IMR-90 (cell line): Measurements from ENCODE around the gene TSPAN4. TPM values are rescaled to one million over a fixed set of nuclear protein-coding genes. Genes with fewer than 3 reads are reported as not detected.

Experiments
- ATAC-seq: fragments of 200-7000 bp; cut with Tn5 transposase; 2 replicates; pipeline ENCODE4 v1.9.1; 2020; ENCODE audit warnings: low read depth, mild to moderate bottlenecking, moderate library complexity
- BruUV-seq: library from RNA; stranded (reverse); fragments of 400-500 nt; replicated peaks from 2 replicates; lab custom pipeline; 2021; lab: Mats Ljungman, UMichigan
- CTCF ChIA-PET: fragments of 300-600 bp; formaldehyde crosslinking; extraction: SDS; loops from one replicate; lab custom pipeline; 2021; ENCODE audit warnings: antibody characterized with exemption; lab: Yijun Ruan, JAX
- POLR2A ChIA-PET: fragments of 300-600 bp; sonication (Branson Sonifier 250); formaldehyde crosslinking; loops from one replicate; lab custom pipeline; 2022; ENCODE audit warnings: antibody characterized with exemption; ENCODE audit not compliant: unreplicated experiment; lab: Charles Lee
- DNase-seq: peaks from one replicate; pipeline ENCODE4 v3.0.0; 2013
- H2AFZ ChIP-seq: replicated peaks from 2 replicates; pipeline ENCODE3; 2013; ENCODE audit warnings: low read length, mild to moderate bottlenecking; ENCODE audit not compliant: poor library complexity
- H2AK5ac ChIP-seq: 2 replicates; pipeline ENCODE4 v1.6.1; 2013; ENCODE audit warnings: low read depth, low read length, inconsistent platforms
- H2AK9ac ChIP-seq: replicated peaks from 2 replicates; pipeline ENCODE3; 2013; ENCODE audit warnings: mild to moderate bottlenecking, low read depth, low read length, moderate library complexity; ENCODE audit not compliant: poor library complexity
- H2BK120ac ChIP-seq: 2 replicates; pipeline ENCODE4 v1.6.1; 2013; ENCODE audit warnings: low read depth, low read length, inconsistent platforms
- H2BK15ac ChIP-seq: 3 replicates; pipeline ENCODE4 v1.6.1; 2013; ENCODE audit warnings: low read depth, low read length, inconsistent platforms
- H2BK20ac ChIP-seq: 2 replicates; pipeline ENCODE4 v1.6.1; 2013; ENCODE audit warnings: low read depth, mild to moderate bottlenecking, inconsistent platforms, low read length, moderate library complexity
- H2BK5ac ChIP-seq: 2 replicates; pipeline ENCODE4 v1.6.1; 2013; ENCODE audit warnings: mild to moderate bottlenecking, low read depth, low read length, inconsistent platforms; ENCODE audit not compliant: poor library complexity, severe bottlenecking
- H3K14ac ChIP-seq: replicated peaks from 2 replicates; pipeline ENCODE4 v1.6.1; 2013; ENCODE audit warnings: low read depth, low read length, inconsistent platforms
- H3K18ac ChIP-seq: 2 replicates; pipeline ENCODE4 v1.6.1; 2013; ENCODE audit warnings: low read depth, low read length, control low read depth
- H3K23ac ChIP-seq: 2 replicates; pipeline ENCODE4 v1.6.1; 2013; ENCODE audit warnings: low read depth, low read length, inconsistent platforms
- H3K27ac ChIP-seq: 2 replicates; pipeline ENCODE4 v1.5.1; 2013; ENCODE audit warnings: mild to moderate bottlenecking, control low read depth, low read length; ENCODE audit not compliant: insufficient read depth
- H3K27me3 ChIP-seq: 2 replicates; pipeline ENCODE4 v1.6.1; 2013; ENCODE audit warnings: low read length; ENCODE audit not compliant: control insufficient read depth, insufficient read depth
- H3K36me3 ChIP-seq: 2 replicates; pipeline ENCODE4 v1.6.1; 2013; ENCODE audit warnings: low read length, mixed read lengths; ENCODE audit not compliant: control insufficient read depth, insufficient read depth
- H3K4ac ChIP-seq: 2 replicates; pipeline ENCODE4 v1.6.1; 2013; ENCODE audit warnings: low read depth, low read length, inconsistent platforms
- H3K4me1 ChIP-seq: 2 replicates; pipeline ENCODE4 v1.6.1; 2013; ENCODE audit warnings: low read length, mixed read lengths; ENCODE audit not compliant: control insufficient read depth, insufficient read depth
- H3K4me2 ChIP-seq: 2 replicates; pipeline ENCODE4 v1.6.1; 2013; ENCODE audit warnings: low read depth, mild to moderate bottlenecking, control low read depth, low read length, moderate library complexity
- H3K4me3 ChIP-seq: 2 replicates; pipeline ENCODE4 v1.5.1; 2013; ENCODE audit warnings: low read depth, mild to moderate bottlenecking, control low read depth, low read length, moderate library complexity; ENCODE audit not compliant: insufficient read depth
- H3K56ac ChIP-seq: 2 replicates; pipeline ENCODE4 v1.6.1; 2013; ENCODE audit warnings: low read length, inconsistent platforms; ENCODE audit not compliant: insufficient read depth; ENCODE audit errors: extremely low read depth
- H3K79me1 ChIP-seq, 2 experiments: 2 replicates each; pipeline ENCODE4 v1.6.1; 2013; ENCODE audit warnings: low read length in 2 of 2, inconsistent platforms in 1 of 2, low read depth in 1 of 2
- H3K9ac ChIP-seq: 2 replicates; pipeline ENCODE4 v1.6.1; 2013; ENCODE audit warnings: low read depth, low read length, control low read depth
- H3K9me1 ChIP-seq: 2 replicates; pipeline ENCODE4 v1.6.1; 2013; ENCODE audit warnings: low read length, inconsistent platforms; ENCODE audit not compliant: insufficient read depth
- H3K9me3 ChIP-seq: 2 replicates; pipeline ENCODE4 v1.6.1; 2013; ENCODE audit warnings: low read length; ENCODE audit not compliant: control insufficient read depth, insufficient read depth
- H4K20me1 ChIP-seq: 2 replicates; pipeline ENCODE4 v1.6.1; 2013; ENCODE audit warnings: low read length, inconsistent platforms; ENCODE audit not compliant: insufficient read depth
- H4K5ac ChIP-seq: 2 replicates; pipeline ENCODE4 v1.6.1; 2013; ENCODE audit warnings: mild to moderate bottlenecking, low read depth, low read length, control low read depth
- H4K8ac ChIP-seq, 2 experiments: 2 replicates each; pipeline ENCODE4 v1.6.1; 2013; ENCODE audit warnings: low read depth in 2 of 2, low read length in 2 of 2, control low read depth in 1 of 2, inconsistent platforms in 1 of 2
- H4K91ac ChIP-seq: 2 replicates; pipeline ENCODE4 v1.6.1; 2013; ENCODE audit warnings: low read depth, low read length, inconsistent platforms; ENCODE audit not compliant: insufficient read depth
- BHLHE40 ChIP-seq: fragments of 150-350 bp; IDR thresholded peaks from 2 replicates; pipeline ENCODE4 v1.6.1; 2016; ENCODE audit warnings: mild to moderate bottlenecking, low read depth, low read length
- CHD1 ChIP-seq: IDR thresholded peaks from 2 replicates; pipeline ENCODE4 v1.6.1; 2012; ENCODE audit warnings: low read depth, low read length, improper control_type of control experiment
- CTCF ChIP-seq: conservative IDR thresholded peaks from 2 replicates; pipeline ENCODE4 v1.5.1; 2012; ENCODE audit warnings: mild to moderate bottlenecking, low read depth, low read length, improper control_type of control experiment
- MAZ ChIP-seq: IDR thresholded peaks from 2 replicates; pipeline ENCODE4 v1.6.1; 2012; ENCODE audit warnings: low read depth, mild to moderate bottlenecking, low read length, improper control_type of control experiment, moderate library complexity, borderline replicate concordance
- MXI1 ChIP-seq: IDR thresholded peaks from 2 replicates; pipeline ENCODE4 v1.6.1; 2012; ENCODE audit warnings: low read depth, mild to moderate bottlenecking, low read length, moderate library complexity, borderline replicate concordance
- RAD21 ChIP-seq: IDR thresholded peaks from 2 replicates; pipeline ENCODE4 v1.6.1; 2012; ENCODE audit warnings: low read length, improper control_type of control experiment
- SMC3 ChIP-seq: fragments of 150-350 bp; IDR thresholded peaks from 2 replicates; pipeline ENCODE4 v1.6.1; 2016; ENCODE audit warnings: low read depth, mild to moderate bottlenecking, antibody characterized with exemption, low read length, moderate library complexity
- WGBS, 2 experiments: methylation state at CpG; one replicate each; pipeline versions ENCODE4 v1.1.5 to v1.1.7; 2013; ENCODE audit warnings: missing lambda C conversion rate in 2 of 2; ENCODE audit not compliant: insufficient read length in 1 of 2; ENCODE audit errors: extremely low coverage in 2 of 2; 5-methylcytosine and 5-hydroxymethylcytosine counted together
- dilution Hi-C: fragments of 300-500 bp; cut with HindIII; formaldehyde crosslinking; loops from one replicate; pipeline ENCODE4 v1.14.3; 2018; ENCODE audit warnings: low sequenced_read_pairs; ENCODE audit not compliant: unreplicated experiment
- in situ Hi-C: fragments of 300-500 bp; cut with MboI; formaldehyde crosslinking; loops from 3 replicates; pipeline ENCODE4 v1.14.3; 2019; ENCODE audit warnings: low sequenced_read_pairs, inconsistent platforms, mixed read lengths
- intact Hi-C: fragments of 100-400 bp; cut with micrococcal nuclease; formaldehyde crosslinking; loops from 2 replicates; pipeline ENCODE4 v1.10.0; 2022
- polyA plus RNA-seq, 3 experiments: library from polyadenylated mRNA; depleted of rRNA; stranded (reverse); fragments of >200 nt; gene quantifications; 2 replicates each; pipeline ENCODE4 v1.2.3, GENCODE V29; 2012; ENCODE audit warnings: low replicate concordance in 1 of 3
- total RNA-seq: library from RNA; depleted of rRNA; stranded (reverse); fragments of >200 nt; gene quantifications from 2 replicates; pipeline ENCODE4 v1.2.3, GENCODE V29; 2012

The TSPAN4 gene
- total and polyA plus RNA-seq, 2 of the 4 experiments (the other 2 are of a cell fraction): 161 to 293 TPM

- TF ChIP-seq MXI1 (no peak), CTCF (peak; percentile 66), SMC3 (peak; percentile 38), BHLHE40 (no peak), MAZ (peak; percentile 20; the same call in 1 of the 2 replicates), RAD21 (peak; percentile 74), CHD1 (no peak)
- Histone ChIP-seq H3K56ac (no peak overlapping the region), H3K9ac (no peak overlapping the region), H3K4me3 (no peak overlapping the region), H3K9me3 (no peaks in the 10 kb centered on the region), H3K4me1 (peaks cover 42% of the 10 kb centered on the region), H2BK20ac (no peak overlapping the region), H2AFZ (peak overlapping the region; percentile 54), H3K4me2 (no peak overlapping the region), H2BK120ac (no peak overlapping the region; the same call in 1 of the 2 replicates), H3K27ac (no peak overlapping the region), H4K20me1 (peaks cover 44% of the 10 kb centered on the region), H3K23ac (no peak overlapping the region), H4K5ac (no peak overlapping the region), H2BK5ac (no peak overlapping the region), H4K8ac (0 out of 4 replicates have a peak overlapping the region, but pooled peaks of 1 of the 2 experiments have one; percentile 38), H2BK15ac (no peak overlapping the region), H3K79me1 (peaks cover 23 to 85% of the 10 kb centered on the region in 2 experiments), H3K9me1 (peaks cover 11% of the 10 kb centered on the region; the same call in 1 of the 2 replicates), H3K18ac (no peak overlapping the region), H3K36me3 (peaks cover 2% of the 10 kb centered on the region; the same call in 1 of the 2 replicates), H2AK9ac (peak overlapping the region; percentile 79), H3K27me3 (no peaks in the 10 kb centered on the region), H3K4ac (0 out of 2 replicates have a peak overlapping the region, but pooled peaks have one; percentile 44), H4K91ac (no peak overlapping the region), H3K14ac (no peak overlapping the region), H2AK5ac (peak overlapping the region; percentile 64; the same call in 1 of the 2 replicates)
- CTCF ChIA-PET: interaction anchor here (0.8 kb wide), 1 partner anchor 9 kb away, joined by 3 read pairs; no protein-coding TSS in a partner anchor
- intact Hi-C loops (loop anchor here (10.0 kb wide), 1 partner anchor 206 kb away; no protein-coding TSS in a partner anchor), dilution Hi-C loops (no loop called here), in situ Hi-C loops (no loop called here)
- ATAC-seq (0 out of 2 replicates have a peak, but pooled peaks have one; percentile 7), DNase-seq (no peak)
- 40% methylated on average over 1 of the region's 14 CpGs; no CpG with 5 or more reads in 1 of the 2 experiments for WGBS, 2 experiments
- POLR2A ChIA-PET: no interaction called here
- BruUV-seq: no TSS peak
These were observed 5.8 kb downstream of the TSPAN4 start for GRCh38 chr11:848380-848931.
